GM12878 (cell line): ENCODE data around the gene APLP2. TPM values are rescaled to one million over a fixed set of nuclear protein-coding genes. Genes with fewer than 3 reads are reported as not detected.

Source experiments
- ATAC-seq: fragments of 200-7000 bp; cut with Tn5 transposase; 3 replicates; pipeline ENCODE4 v1.9.1; 2020; ENCODE audit warnings: mild to moderate bottlenecking, moderate library complexity
- BruUV-seq: library from RNA; stranded (reverse); fragments of 400-500 nt; replicated peaks from 2 replicates; lab custom pipeline; 2021; lab: Mats Ljungman, UMichigan
- CTCF ChIA-PET: fragments of 300-600 bp; sonication (Branson Sonifier 250); formaldehyde crosslinking; extraction: SDS; loops from one replicate; lab custom pipeline; 2021; ENCODE audit warnings: inconsistent platforms; lab: Yijun Ruan, JAX
- POLR2A ChIA-PET: fragments of 350-600 bp; formaldehyde crosslinking; extraction: SDS; loops from one replicate; lab custom pipeline; 2021; ENCODE audit warnings: inconsistent platforms; lab: Charles Lee
- RAD21 ChIA-PET: fragments of 300-600 bp; sonication (Branson Sonifier 250); formaldehyde crosslinking; loops from one replicate; lab custom pipeline; 2023; ENCODE audit warnings: antibody characterized with exemption; ENCODE audit not compliant: unreplicated experiment; lab: Charles Lee
- SMC1A ChIA-PET: fragments of 300-600 bp; sonication (Branson Sonifier 250); formaldehyde crosslinking; loops from one replicate; lab custom pipeline; 2023; ENCODE audit not compliant: unreplicated experiment, uncharacterized antibody; lab: Charles Lee
- DNase-seq: peaks from one replicate; pipeline ENCODE4 v3.0.0-alpha.2; 2011; ENCODE audit warnings: low read depth, low spot score
- FAIRE-seq: peaks from 3 replicates; lab custom pipeline; 2011; peaks lifted over from hg19 to GRCh38; lab: Jason Lieb, UNC
- H2AFZ ChIP-seq: 2 replicates; pipeline ENCODE4 v1.6.0; 2011; ENCODE audit warnings: low read depth, low read length, control low read depth; ENCODE audit not compliant: control insufficient read depth
- H3K27ac ChIP-seq: 2 replicates; pipeline ENCODE4 v1.5.1; 2011; ENCODE audit warnings: control low read depth; ENCODE audit not compliant: control insufficient read depth, insufficient read depth
- H3K27me3 ChIP-seq, 2 experiments: replicated peaks in 1 of 2; 2 replicates each; pipeline versions ENCODE4 v1.6.0 to v1.6.1; 2011; ENCODE audit warnings: low read length in 1 of 2; ENCODE audit not compliant: control insufficient read depth in 2 of 2, insufficient read depth in 2 of 2
- H3K36me3 ChIP-seq, 2 experiments: 2 replicates each; pipeline ENCODE4 v1.5.1; 2011; ENCODE audit warnings: low read length in 1 of 2; ENCODE audit not compliant: control insufficient read depth in 2 of 2, insufficient read depth in 2 of 2
- H3K4me1 ChIP-seq: 2 replicates; pipeline ENCODE4 v1.6.1; 2011; ENCODE audit warnings: mild to moderate bottlenecking, low read length, moderate library complexity, mixed read lengths; ENCODE audit not compliant: control insufficient read depth, insufficient read depth
- H3K4me2 ChIP-seq: 2 replicates; pipeline ENCODE4 v1.6.0; 2011; ENCODE audit warnings: control low read depth; ENCODE audit not compliant: control insufficient read depth, insufficient read depth
- H3K4me3 ChIP-seq: fragments of 200-600 bp; sonication (generic); 2 replicates; pipeline ENCODE4 v1.5.1; 2016
- H3K79me2 ChIP-seq: 2 replicates; pipeline ENCODE4 v1.6.0; 2011; ENCODE audit warnings: low read length; ENCODE audit not compliant: control insufficient read depth, insufficient read depth
- H3K9ac ChIP-seq: 2 replicates; pipeline ENCODE4 v1.8.0; 2011; ENCODE audit warnings: low read length, control low read depth, mixed read lengths; ENCODE audit not compliant: control insufficient read depth, insufficient read depth
- H3K9me3 ChIP-seq: replicated peaks from 3 replicates; pipeline ENCODE4 v1.5.1; 2011; ENCODE audit warnings: mild to moderate bottlenecking, low read length; ENCODE audit not compliant: control insufficient read depth, insufficient read depth
- H4K20me1 ChIP-seq: 2 replicates; pipeline ENCODE4 v1.6.0; 2011; ENCODE audit not compliant: control insufficient read depth, insufficient read depth
- E2F4 ChIP-seq: IDR thresholded peaks from 2 replicates; pipeline ENCODE4 v1.6.1; 2012; ENCODE audit warnings: low read depth, low read length, improper control_type of control experiment
- FOXK2 ChIP-seq: fragments of 450-650 bp; IDR thresholded peaks from 2 replicates; pipeline ENCODE4 v1.6.1; 2017; ENCODE audit warnings: mild to moderate bottlenecking, moderate library complexity
- GABPA ChIP-seq: IDR thresholded peaks from 2 replicates; pipeline ENCODE4 v1.6.1; 2014; ENCODE audit warnings: antibody characterized with exemption, low read depth, mild to moderate bottlenecking, inconsistent platforms
- JUND ChIP-seq: IDR thresholded peaks from 2 replicates; pipeline ENCODE4 v1.6.1; 2012; ENCODE audit warnings: low read depth, mild to moderate bottlenecking, low read length, improper control_type of control experiment, moderate library complexity
- MYC ChIP-seq: IDR thresholded peaks from 2 replicates; pipeline ENCODE4 v1.6.1; 2011; ENCODE audit warnings: mild to moderate bottlenecking, low read length, moderate library complexity, inconsistent platforms; ENCODE audit not compliant: insufficient read depth, insufficient replicate concordance, insufficient read length, severe bottlenecking
- PML ChIP-seq: IDR thresholded peaks from 2 replicates; pipeline ENCODE4 v1.6.1; 2012; ENCODE audit warnings: low read length, inconsistent platforms
- SIX5 ChIP-seq: IDR thresholded peaks from 2 replicates; pipeline ENCODE4 v1.6.1; 2011; ENCODE audit warnings: mild to moderate bottlenecking, low read depth, low read length, moderate library complexity; ENCODE audit not compliant: severe bottlenecking
- SUZ12 ChIP-seq: fragments of 200-600 bp; sonication (generic); IDR thresholded peaks from one replicate; pipeline ENCODE4 v1.6.1; 2018; ENCODE audit warnings: antibody characterized with exemption, mild to moderate bottlenecking; ENCODE audit not compliant: unreplicated experiment
- YY1 ChIP-seq: IDR thresholded peaks from 2 replicates; pipeline ENCODE4 v1.6.1; 2011; ENCODE audit warnings: low read depth, mild to moderate bottlenecking, low read length
- ZBTB11 ChIP-seq: fragments of 450-650 bp; formaldehyde crosslinking; IDR thresholded peaks from 2 replicates; pipeline ENCODE4 v1.5.0; 2022; ENCODE audit warnings: mild to moderate bottlenecking, missing genetic modification characterization
- ZNF24 ChIP-seq: fragments of 450-650 bp; IDR thresholded peaks from 2 replicates; pipeline ENCODE4 v1.6.1; 2017; ENCODE audit warnings: antibody characterized with exemption, mild to moderate bottlenecking
- WGBS: methylation state at CpG from one replicate; pipeline ENCODE4 v1.1.6; 2016; ENCODE audit warnings: low lambda C conversion rate; ENCODE audit not compliant: insufficient replicate concordance, insufficient coverage; ENCODE audit errors: missing lambda C conversion rate; 5-methylcytosine and 5-hydroxymethylcytosine counted together
- in situ Hi-C: fragments of 300-500 bp; cut with MboI; formaldehyde crosslinking; loops from 9 replicates; pipeline ENCODE4 v1.14.3; 2018; ENCODE audit warnings: mixed read lengths
- intact Hi-C: fragments of 100-400 bp; cut with micrococcal nuclease; formaldehyde crosslinking; loops from one replicate; pipeline ENCODE4 v1.14.2; 2022; ENCODE audit not compliant: unreplicated experiment
- polyA plus RNA-seq, 11 experiments: library from polyadenylated mRNA; depleted of rRNA in 4 of 11; unstranded in 6 of 11; stranded (reverse) in 5 of 11; fragments of >200 nt; fragmentation: Nextera tagmentation in 4 of 11; fragmentation: Illumina TruSeq in 1 of 11; extraction: Ambion mirVana in 4 of 11; extraction: Trizol in 1 of 11; gene quantifications; 1 replicate in 1 of 11; 2 replicates in 10 of 11; pipeline versions ENCODE4 v1.2.1 to v1.2.3, GENCODE V29; 2011 to 2016; ENCODE audit warnings: inconsistent platforms in 2 of 11, missing spikeins in 2 of 11, low read depth in 1 of 11
- total RNA-seq, 4 experiments: library from RNA; depleted of rRNA in 3 of 4; stranded (reverse); fragments of >200 nt in 3 of 4; fragmentation: Illumina TruSeq in 1 of 4; extraction: Trizol in 1 of 4; gene quantifications; 2 replicates each; pipeline versions ENCODE4 v1.2.1 to v1.2.3, GENCODE V29; 2013 to 2021
- TF ChIP-seq, protein P1 (sequence below): IDR thresholded peaks from 2 replicates; pipeline ENCODE4 v1.6.1; 2012; ENCODE audit warnings: low read depth, low read length, improper control_type of control experiment

APLP2 gene
- total and polyA plus RNA-seq, 10 of the 15 experiments (the other 5 are each of a cell fraction or from before 2014, with no cell fraction given): 2.3 to 38.8 (median 21.3) TPM

GRCh38 chr11:130047141-130047540, 22.6 kb upstream of the APLP2 start:
- Histone ChIP-seq H3K4me2 (no peak overlapping the region), H3K9me3 (no peaks in the 10 kb centered on the region), H3K36me3 (no peaks in the 10 kb centered on the region), H3K4me3 (no peak overlapping the region), H3K27ac (no peak overlapping the region), H2AFZ (no peak overlapping the region), H3K4me1 (no peaks in the 10 kb centered on the region), H4K20me1 (no peaks in the 10 kb centered on the region), H3K27me3 (no peaks in the 10 kb centered on the region; a peak in 3 of 4 replicates), H3K9ac (no peak overlapping the region), H3K79me2 (no peaks in the 10 kb centered on the region)
- WGBS: 0% methylated on average over 1 of the region's 1 CpG
- POLR2A ChIA-PET: no interaction called here
- RAD21 ChIA-PET: no interaction called here
- TF ChIP-seq FOXK2: no peak
- TF ChIP-seq ZNF24: no peak
- TF ChIP-seq E2F4: no peak
- TF ChIP-seq MYC: no peak
- no peak for TF ChIP-seq JUND
- no peak for TF ChIP-seq ZBTB11
- no peak for TF ChIP-seq GABPA
- TF ChIP-seq, protein P1, sequence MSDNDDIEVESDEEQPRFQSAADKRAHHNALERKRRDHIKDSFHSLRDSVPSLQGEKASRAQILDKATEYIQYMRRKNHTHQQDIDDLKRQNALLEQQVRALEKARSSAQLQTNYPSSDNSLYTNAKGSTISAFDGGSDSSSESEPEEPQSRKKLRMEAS: no peak
- no peak for TF ChIP-seq PML
- TF ChIP-seq SUZ12: no peak
- no peak for TF ChIP-seq YY1
- no peak for TF ChIP-seq SIX5
- SMC1A ChIA-PET: no interaction called here
- no peak for FAIRE-seq
- no peak for DNase-seq
- in situ Hi-C loops: no loop called here
- intact Hi-C loops: no loop called here
- no peak for ATAC-seq
- no TSS peak for BruUV-seq
- CTCF ChIA-PET: no interaction called here
